Stimulated activated naive B cell treated with anti-CD40 and anti-IgM and Interleukin-4, amounts not matched to agents 10 μg/mL and 1 μg/mL and 100 μg/mL, for 72 hours (primary cell): ENCODE results near the gene DYRK4.

Experiments used
- ATAC-seq, 2 donors: fragments of 150-1000 bp; cut with Tn5 transposase; replicated peaks; 2 replicates each; pipeline ENCODE4 v1.10.0; 2021; ENCODE audit warnings: moderate library complexity in 1 of 2
- DNase-seq: peaks from one replicate; pipeline ENCODE4 v3.0.0; 2021
- H3K27ac Mint-ChIP-seq: one replicate; pipeline ENCODE4 v1.8.0; 2022; ENCODE audit warnings: mild to moderate bottlenecking, mixed read lengths
- H3K27me3 Mint-ChIP-seq, 2 donors: one replicate each; pipeline ENCODE4 v1.8.0; 2022; ENCODE audit warnings: mixed read lengths in 2 of 2
- H3K36me3 Mint-ChIP-seq, 2 donors: one replicate each; pipeline ENCODE4 v1.8.0; 2022; ENCODE audit warnings: mixed read lengths in 2 of 2, mild to moderate bottlenecking in 1 of 2
- H3K4me1 Mint-ChIP-seq, 2 donors: one replicate each; pipeline ENCODE4 v1.8.0; 2022; ENCODE audit warnings: mixed read lengths in 2 of 2, mild to moderate bottlenecking in 1 of 2
- H3K4me3 Mint-ChIP-seq, 2 donors: one replicate each; pipeline ENCODE4 v1.8.0; 2022; ENCODE audit warnings: mild to moderate bottlenecking in 2 of 2, mixed read lengths in 2 of 2, moderate library complexity in 1 of 2
- H3K9me3 Mint-ChIP-seq, 2 donors: one replicate each; pipeline ENCODE4 v1.8.0; 2022; ENCODE audit warnings: mixed read lengths in 2 of 2, mild to moderate bottlenecking in 1 of 2

DYRK4 gene

DNA sequence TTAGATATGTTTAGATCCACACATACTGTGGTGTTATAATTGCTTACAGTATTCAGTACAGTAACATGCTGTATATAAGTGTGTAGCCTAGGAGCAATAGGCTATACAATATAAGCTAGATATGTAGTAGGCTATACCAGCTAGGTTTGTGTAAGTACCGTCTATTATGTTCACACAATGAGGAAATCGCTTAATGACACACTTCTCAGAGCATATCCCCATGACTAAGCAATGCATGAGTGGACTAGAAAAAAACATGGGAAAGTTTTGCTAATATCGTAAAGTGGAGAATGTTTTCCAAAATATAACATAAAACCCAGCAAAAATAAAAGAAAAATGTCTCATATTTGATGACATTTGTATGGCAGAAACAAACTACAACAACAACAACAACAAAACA lies 59.5 kb downstream of the DYRK4 start:
- H3K27ac Mint-ChIP-seq = no peak overlapping the region
- DNase-seq (no peak), ATAC-seq (no peak)
- no peaks in the 10 kb centered on the region for H3K4me1 Mint-ChIP-seq
- H3K36me3 Mint-ChIP-seq = peaks cover 3 to 5% of the 10 kb centered on the region in 2 donors
- H3K4me3 Mint-ChIP-seq = no peak overlapping the region
- peaks cover 5 to 24% of the 10 kb centered on the region in 2 donors for H3K27me3 Mint-ChIP-seq
- peaks cover 0 to 5% of the 10 kb centered on the region in 2 donors for H3K9me3 Mint-ChIP-seq

DNA sequence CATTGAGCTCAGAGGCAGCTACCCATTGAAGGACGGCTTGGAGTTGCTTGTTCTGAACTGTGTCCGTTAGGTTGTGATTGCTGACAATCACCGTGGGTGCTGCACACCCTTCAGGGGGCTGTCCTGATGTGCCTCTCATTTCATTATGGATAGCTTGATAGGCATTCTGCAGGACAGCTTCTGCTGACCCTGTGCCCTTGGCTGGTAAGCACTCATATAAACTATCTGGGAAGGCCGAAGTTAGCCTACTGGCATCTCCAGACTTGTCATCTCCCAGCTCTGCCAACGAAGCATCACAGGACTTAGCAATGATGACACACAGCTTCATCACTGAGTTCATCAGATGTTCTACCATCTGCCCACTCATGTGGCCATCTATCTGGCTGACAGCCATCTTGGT lies 64.5 kb downstream of the DYRK4 start:
- ATAC-seq = no peak
- Mint-ChIP-seq H3K27ac (no peak overlapping the region), H3K9me3 (peaks cover 0 to 5% of the 10 kb centered on the region in 2 donors), H3K4me1 (no peaks in the 10 kb centered on the region), H3K36me3 (no peaks in the 10 kb centered on the region), H3K4me3 (no peak overlapping the region), H3K27me3 (peaks cover 5 to 41% of the 10 kb centered on the region in 2 donors)
- no peak for DNase-seq

DNA sequence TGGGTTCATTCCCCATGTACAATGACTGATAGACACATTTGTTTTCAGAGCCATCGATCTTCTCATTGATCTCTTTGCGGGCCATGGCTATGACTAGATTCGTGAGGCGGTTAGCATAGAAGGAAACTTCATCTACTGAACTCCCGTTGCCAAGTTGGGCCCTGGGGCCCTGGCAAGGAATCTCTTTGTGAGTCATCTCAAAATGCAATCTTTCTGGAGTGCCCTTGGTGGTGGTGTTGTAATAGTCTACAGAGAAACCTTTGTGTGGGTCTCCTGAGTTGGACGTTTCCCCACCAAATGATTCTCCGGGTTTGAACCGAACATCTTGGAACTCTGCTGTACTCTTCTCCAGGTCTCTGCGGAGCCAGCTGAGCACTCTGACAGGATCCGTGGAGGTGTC lies 66.4 kb downstream of the DYRK4 start:
- no peak for DNase-seq
- ATAC-seq = no peak

DNA sequence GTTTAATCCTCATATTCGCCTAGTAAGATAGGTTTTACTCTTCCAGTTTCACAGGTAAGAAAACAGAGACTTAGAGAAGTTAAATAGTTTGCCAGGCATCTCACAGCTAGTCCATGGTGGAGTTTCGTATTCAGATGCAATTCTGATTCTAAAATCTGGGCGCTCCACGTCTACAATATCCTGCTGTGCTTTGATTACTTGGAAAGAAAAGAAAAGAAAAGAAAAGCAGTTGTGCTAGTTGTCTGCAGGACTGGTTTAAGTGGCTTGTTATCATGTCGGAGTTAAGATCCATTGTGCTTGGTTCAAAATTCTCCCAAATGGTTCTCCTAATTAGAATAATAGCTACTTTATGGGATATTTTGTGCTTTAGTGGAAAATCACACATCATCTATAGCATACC lies 68.3 kb downstream of the DYRK4 start:
- no peaks in the 10 kb centered on the region for H3K4me1 Mint-ChIP-seq
- ATAC-seq = no peak

More for the DNA sequence above, 66.4 kb downstream of the DYRK4 start:
- Mint-ChIP-seq H3K36me3 (no peaks in the 10 kb centered on the region), H3K27ac (no peak overlapping the region), H3K4me3 (no peak overlapping the region), H3K9me3 (peaks cover 0 to 2% of the 10 kb centered on the region in 2 donors), H3K4me1 (no peaks in the 10 kb centered on the region), H3K27me3 (peaks cover 2 to 37% of the 10 kb centered on the region in 2 donors)

DNA sequence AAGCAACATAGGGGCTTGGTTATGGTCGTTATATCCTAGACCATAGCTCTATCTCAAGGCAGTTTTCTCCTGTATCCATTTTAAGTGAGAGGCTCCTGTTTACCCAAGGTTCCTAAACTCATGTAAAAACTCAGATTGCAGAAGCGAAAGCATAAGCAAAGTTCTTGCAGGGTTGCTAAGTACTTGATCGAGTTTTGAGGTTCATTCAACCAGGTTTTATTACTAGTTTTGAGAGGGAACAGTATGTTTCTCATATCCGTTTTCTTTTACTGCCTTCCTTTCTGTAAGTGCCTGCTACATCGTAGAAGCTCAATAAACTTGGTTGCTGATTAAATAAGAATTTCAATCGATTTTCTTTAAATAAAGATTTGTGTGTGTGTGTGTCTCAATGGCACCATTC lies 81.7 kb downstream of the DYRK4 start:
- no peak for DNase-seq
- Mint-ChIP-seq H3K27ac (no peak overlapping the region), H3K27me3 (peaks cover 5 to 11% of the 10 kb centered on the region in 2 donors), H3K9me3 (no peaks in the 10 kb centered on the region), H3K4me1 (peaks cover 6 to 13% of the 10 kb centered on the region in 2 donors), H3K36me3 (peaks cover 0 to 1% of the 10 kb centered on the region in 2 donors), H3K4me3 (no peak overlapping the region)
- ATAC-seq = peak in 1 of 2 donors; percentile 14

More for the DNA sequence above, 68.3 kb downstream of the DYRK4 start:
- DNase-seq = no peak
- peaks cover 0 to 28% of the 10 kb centered on the region in 2 donors for H3K27me3 Mint-ChIP-seq
- H3K36me3 Mint-ChIP-seq = no peaks in the 10 kb centered on the region
- no peaks in the 10 kb centered on the region for H3K9me3 Mint-ChIP-seq
- no peak overlapping the region for H3K27ac Mint-ChIP-seq
- H3K4me3 Mint-ChIP-seq = no peak overlapping the region

DNA sequence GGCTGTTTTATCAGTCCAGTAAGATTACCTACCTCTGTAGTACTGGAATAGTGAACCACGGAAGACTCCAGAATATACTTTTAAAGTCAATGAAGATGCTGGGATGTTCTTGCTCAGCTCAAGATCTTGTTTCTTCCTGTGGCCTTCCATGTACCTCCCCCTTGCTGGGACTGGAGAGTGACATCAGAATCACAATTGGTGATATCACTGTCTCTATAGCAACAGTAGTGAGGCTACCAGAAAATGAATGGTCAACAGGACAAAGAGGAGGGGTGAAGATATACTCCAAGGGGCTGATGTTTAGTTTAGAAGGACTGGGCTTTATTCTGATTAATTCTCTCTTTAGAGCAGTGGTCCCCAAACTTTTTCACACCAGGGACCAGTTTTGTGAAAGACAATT lies 83.0 kb downstream of the DYRK4 start:
- Mint-ChIP-seq H3K27ac (peak overlapping the region; percentile 20), H3K36me3 (peaks cover 0 to 2% of the 10 kb centered on the region in 2 donors), H3K27me3 (peaks cover 0 to 5% of the 10 kb centered on the region in 2 donors), H3K4me1 (peaks cover 12 to 24% of the 10 kb centered on the region in 2 donors), H3K4me3 (no peak overlapping the region), H3K9me3 (no peaks in the 10 kb centered on the region)
- ATAC-seq = no peak
- DNase-seq = no peak

DNA sequence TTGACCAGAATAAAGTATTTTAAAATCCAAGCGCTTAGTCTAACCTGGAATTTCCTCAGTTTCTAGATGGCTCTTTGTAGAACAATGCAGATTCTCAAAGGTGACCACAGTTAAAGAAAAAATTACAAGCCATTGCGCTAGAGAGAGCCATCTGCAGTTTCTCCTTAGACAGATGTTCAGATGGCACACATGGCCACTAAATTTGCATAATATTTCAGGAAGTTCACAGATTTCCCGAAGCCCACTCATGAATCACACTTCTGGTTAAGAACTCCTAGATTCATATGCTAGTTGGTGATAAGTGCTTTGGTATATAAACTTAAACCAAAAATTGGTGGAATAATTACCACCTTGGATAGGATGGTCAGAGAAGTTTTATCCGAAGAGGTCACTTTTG lies 86.1 kb downstream of the DYRK4 start:
- Mint-ChIP-seq H3K27me3 (no peaks in the 10 kb centered on the region), H3K4me1 (peaks cover 27 to 46% of the 10 kb centered on the region in 2 donors)
- peak; percentile 47 to 52 for ATAC-seq

DNA sequence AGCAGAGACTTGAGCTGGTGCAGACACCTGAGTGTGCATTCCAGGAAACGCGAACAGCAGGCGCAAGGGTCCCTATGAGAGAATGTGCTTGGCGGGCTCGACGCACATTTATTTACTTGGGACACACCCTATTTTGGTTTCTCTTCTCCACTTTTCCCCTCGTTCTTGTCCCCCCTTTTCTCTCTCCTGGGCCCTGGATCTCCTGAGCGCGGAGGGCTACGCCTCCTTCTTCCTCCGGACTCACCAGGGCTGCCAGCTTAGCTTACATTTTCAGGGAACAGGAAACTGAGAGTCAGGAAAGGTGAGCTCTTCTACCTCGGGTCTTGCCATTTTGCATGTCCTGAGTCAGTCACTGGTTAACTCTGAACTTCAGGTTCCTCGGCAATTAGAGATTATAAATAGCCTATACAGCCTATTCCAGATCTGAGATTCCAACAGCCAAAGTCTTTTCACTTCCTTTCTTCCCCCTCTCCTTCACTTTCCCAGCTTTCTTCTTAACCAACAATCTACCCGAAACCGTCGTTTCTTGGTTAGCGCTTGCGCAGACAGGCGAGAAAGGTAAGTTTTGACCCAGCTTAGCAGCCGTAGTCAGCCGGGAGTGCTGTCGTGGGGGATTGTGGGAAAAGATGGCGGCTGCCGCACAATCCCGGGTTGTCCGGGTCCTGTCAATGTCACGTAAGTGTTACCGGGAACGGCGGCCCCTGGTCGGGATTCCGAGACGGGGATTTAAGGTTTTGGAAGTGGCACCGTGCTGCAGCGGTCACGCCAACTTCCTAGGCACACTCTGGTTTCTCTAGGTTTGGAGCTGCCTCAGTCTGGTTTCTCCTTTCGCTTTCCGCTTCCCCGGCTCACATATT lies 86.7 kb downstream of the DYRK4 start, which contains the start of the genes AKAP3 and NDUFA9:
AKAP3 (minus strand) TSS at position 551 of the 857 bp plus-strand sequence. CDS start 10,855 bp downstream, outside the sequence.
NDUFA9 (plus strand) TSS at position 614 of the 857 bp plus-strand sequence; CDS start at position 627, 13 bp downstream.
- Mint-ChIP-seq H3K9me3 (no peaks in the 10 kb centered on the region), H3K4me1 (peaks cover 29 to 49% of the 10 kb centered on the region in 2 donors), H3K36me3 (peaks cover 6 to 14% of the 10 kb centered on the region in 2 donors), H3K4me3 (peak within 1 kb of the TSS; percentile 96 to 97), H3K27me3 (no peaks in the 10 kb centered on the region), H3K27ac (peak within 1 kb of the TSS; percentile 94)
- ATAC-seq (peak; percentile 94 to 95), DNase-seq (peak; percentile 76)

More for the DNA sequence above, 86.1 kb downstream of the DYRK4 start:
- peak overlapping the region; percentile 96 to 97 for H3K4me3 Mint-ChIP-seq
- H3K36me3 Mint-ChIP-seq = peaks cover 6 to 11% of the 10 kb centered on the region in 2 donors
- peak overlapping the region; percentile 94 for H3K27ac Mint-ChIP-seq
- H3K9me3 Mint-ChIP-seq = no peaks in the 10 kb centered on the region
- DNase-seq = no peak

DNA sequence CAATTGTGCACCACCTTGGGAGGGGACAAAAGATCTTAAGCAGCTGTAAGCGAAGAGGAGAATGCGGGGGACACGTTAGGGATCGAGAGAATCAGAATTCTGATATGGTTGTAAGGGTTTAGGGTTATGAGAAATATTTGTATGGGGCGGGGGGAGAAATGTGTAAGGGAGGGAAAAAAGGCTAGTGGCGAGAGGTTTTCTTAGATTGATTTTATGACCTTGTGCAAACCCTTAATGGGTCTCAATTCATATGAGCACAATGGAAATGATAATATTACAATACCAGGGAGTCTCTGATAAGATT lies 87.3 kb downstream of the DYRK4 start:
- H3K36me3 Mint-ChIP-seq = peaks cover 6 to 18% of the 10 kb centered on the region in 2 donors
- peak overlapping the region; percentile 94 for H3K27ac Mint-ChIP-seq
- no peaks in the 10 kb centered on the region for H3K27me3 Mint-ChIP-seq
- ATAC-seq (no peak), DNase-seq (no peak)
- no peaks in the 10 kb centered on the region for H3K9me3 Mint-ChIP-seq
- H3K4me3 Mint-ChIP-seq = peak overlapping the region; percentile 96 to 97
- peaks cover 30 to 53% of the 10 kb centered on the region in 2 donors for H3K4me1 Mint-ChIP-seq

DNA sequence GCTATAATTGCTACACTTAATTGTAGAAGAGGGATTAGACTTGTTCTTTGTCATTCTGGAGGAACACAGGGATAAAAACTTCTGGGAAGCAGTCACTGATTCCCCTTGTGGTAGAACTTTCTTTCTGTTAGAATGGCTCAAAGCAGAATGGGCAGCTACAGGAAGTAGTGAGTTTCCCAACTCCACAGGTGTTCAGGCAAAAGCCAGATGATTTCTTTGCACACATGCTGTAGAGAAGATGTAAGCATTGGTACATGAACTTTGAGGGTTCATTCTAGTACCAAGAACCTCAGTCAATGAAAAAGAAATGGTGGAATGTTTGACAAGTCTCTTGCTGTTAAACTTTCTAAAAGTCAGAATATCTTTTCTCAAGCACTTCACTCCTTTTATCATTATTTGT lies 91.2 kb downstream of the DYRK4 start:
- no peaks in the 10 kb centered on the region for H3K27me3 Mint-ChIP-seq
- ATAC-seq (no peak), DNase-seq (no peak)
- H3K4me3 Mint-ChIP-seq = no peak overlapping the region
- peaks cover 27 to 44% of the 10 kb centered on the region in 2 donors for H3K4me1 Mint-ChIP-seq
- peaks cover 13 to 38% of the 10 kb centered on the region in 2 donors for H3K36me3 Mint-ChIP-seq
- no peak overlapping the region for H3K27ac Mint-ChIP-seq
- H3K9me3 Mint-ChIP-seq = no peaks in the 10 kb centered on the region

DNA sequence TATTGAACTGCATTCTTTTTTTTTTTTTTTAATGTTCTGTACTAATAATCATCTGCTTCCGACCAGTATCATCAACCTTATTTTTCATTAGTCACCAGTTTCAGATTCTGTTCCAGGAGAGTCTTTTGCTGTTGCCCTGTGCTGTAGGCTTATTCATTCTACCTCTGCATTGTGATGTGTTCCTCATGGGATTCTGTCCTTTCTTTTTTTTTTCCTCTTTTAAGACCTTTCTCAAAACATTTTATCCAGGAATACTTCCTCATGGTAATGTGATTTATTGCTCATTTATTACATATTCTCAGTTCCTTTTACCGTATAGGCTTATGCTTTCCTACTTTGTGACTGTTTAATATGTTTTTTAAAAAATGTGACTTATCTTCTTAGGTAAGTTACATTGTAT lies 91.7 kb downstream of the DYRK4 start:
- no peak for ATAC-seq
- Mint-ChIP-seq H3K4me3 (no peak overlapping the region), H3K27ac (no peak overlapping the region), H3K36me3 (peaks cover 13 to 38% of the 10 kb centered on the region in 2 donors), H3K27me3 (no peaks in the 10 kb centered on the region), H3K4me1 (peaks cover 27 to 40% of the 10 kb centered on the region in 2 donors), H3K9me3 (no peaks in the 10 kb centered on the region)
- DNase-seq = no peak
